ENCODE measurements around the gene FOXP1. TPM values are rescaled to one million over a fixed set of nuclear protein-coding genes. Genes with fewer than 3 reads are reported as not detected.

FOXP1 gene
- total RNA-seq, 1 experiment from 2014 or later, result 75.3 TPM

DNA sequence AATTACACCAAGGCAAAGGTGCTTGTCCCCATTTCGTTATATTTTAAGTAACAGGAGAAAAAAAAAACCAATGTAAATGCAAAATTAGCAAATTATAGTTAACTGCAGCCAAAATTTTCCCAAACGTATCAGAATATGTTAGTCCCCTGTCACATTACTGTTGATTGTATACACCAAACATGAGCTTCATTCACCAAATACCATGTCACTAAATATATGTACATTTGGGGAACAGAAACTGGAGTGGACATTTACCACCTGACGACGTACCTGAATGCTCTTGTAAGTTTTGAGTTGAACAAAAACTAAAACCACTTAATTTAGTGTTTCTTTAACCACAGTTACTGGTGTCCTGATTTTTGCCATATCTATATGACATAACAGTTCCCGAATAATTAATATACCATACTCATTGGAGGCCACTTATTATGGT is 3.3 kb upstream of the FOXP1 start:
- Histone ChIP-seq H3K9ac (ENCODE audit: extremely low read depth, insufficient read length, low read length) (no peak overlapping the region), H3K79me2 (ENCODE audit: insufficient read depth, low read length) (no peaks in the 10 kb centered on the region), H3K27ac (ENCODE audit: insufficient read length, low read depth, low read length) (no peak overlapping the region), H3T11ph (ENCODE audit: low read length) (no peak overlapping the region), H2BK20ac (ENCODE audit: low read depth, low read length, poor library complexity, severe bottlenecking) (no peak overlapping the region), H4K20me1 (ENCODE audit: control insufficient read depth, insufficient read depth, insufficient read length) (no peaks in the 10 kb centered on the region), H2BK12ac (ENCODE audit: insufficient read length, low read depth, low read length) (no peak overlapping the region), H4K91ac (ENCODE audit: insufficient read length, low read depth, low read length) (no peak overlapping the region), H3K18ac (ENCODE audit: insufficient read length, low read depth, low read length) (no peak overlapping the region), H3K27me3 (ENCODE audit: insufficient read depth, low read length) (no peaks in the 10 kb centered on the region; the same call in 1 of the 2 replicates), H4K8ac (replicated peaks; ENCODE audit: insufficient read length, low read depth, low read length) (no peak overlapping the region), H2AK5ac (ENCODE audit: insufficient read length, low read length) (no peak overlapping the region), H3K4ac (ENCODE audit: low read depth, low read length) (no peak overlapping the region), H3K23me2 (ENCODE audit: insufficient read length, low read depth, low read length, poor library complexity, severe bottlenecking) (peaks cover 21% of the 10 kb centered on the region), H2AFZ (ENCODE audit: low read length) (no peak overlapping the region), H2BK15ac (ENCODE audit: low read depth, low read length) (no peak overlapping the region), H4K5ac (ENCODE audit: insufficient read length, low read depth, low read length) (no peak overlapping the region), H2BK120ac (ENCODE audit: low read depth, low read length, poor library complexity, severe bottlenecking) (no peak overlapping the region), H3K14ac (ENCODE audit: insufficient read depth, low read length) (no peak overlapping the region), H3K4me2 (ENCODE audit: insufficient read depth, insufficient read length, low read length) (no peak overlapping the region), H2BK5ac (ENCODE audit: insufficient read length, low read length) (no peak overlapping the region), H3K4me1 (ENCODE audit: insufficient read depth, low read length) (no peaks in the 10 kb centered on the region), H3K23ac (ENCODE audit: insufficient read length, low read depth, low read length) (no peak overlapping the region), H3K79me1 (ENCODE audit: insufficient read depth, low read depth, low read length, poor library complexity, severe bottlenecking) (no peaks in the 10 kb centered on the region), H3K56ac (ENCODE audit: insufficient read length, low read depth, low read length) (no peak overlapping the region), H3K9me3 (ENCODE audit: control insufficient read depth, low read depth, low read length) (no peaks in the 10 kb centered on the region)
- H3K36me3 Mint-ChIP-seq (ENCODE audit: insufficient read depth in 1 of 3, low read depth in 3 of 3), result peaks cover 0 to 12% (median 0%) of the 10 kb centered on the region in 3 experiments; a peak in 4 of 7 replicates
- H3K27me3 Mint-ChIP-seq (ENCODE audit: low read depth), result peaks cover 12% of the 10 kb centered on the region
- no CpG with 5 or more reads among the region's 5 CpGs for WGBS (ENCODE audit: extremely low coverage, insufficient read length, low lambda C conversion rate)
- TF ChIP-seq, protein P1, sequence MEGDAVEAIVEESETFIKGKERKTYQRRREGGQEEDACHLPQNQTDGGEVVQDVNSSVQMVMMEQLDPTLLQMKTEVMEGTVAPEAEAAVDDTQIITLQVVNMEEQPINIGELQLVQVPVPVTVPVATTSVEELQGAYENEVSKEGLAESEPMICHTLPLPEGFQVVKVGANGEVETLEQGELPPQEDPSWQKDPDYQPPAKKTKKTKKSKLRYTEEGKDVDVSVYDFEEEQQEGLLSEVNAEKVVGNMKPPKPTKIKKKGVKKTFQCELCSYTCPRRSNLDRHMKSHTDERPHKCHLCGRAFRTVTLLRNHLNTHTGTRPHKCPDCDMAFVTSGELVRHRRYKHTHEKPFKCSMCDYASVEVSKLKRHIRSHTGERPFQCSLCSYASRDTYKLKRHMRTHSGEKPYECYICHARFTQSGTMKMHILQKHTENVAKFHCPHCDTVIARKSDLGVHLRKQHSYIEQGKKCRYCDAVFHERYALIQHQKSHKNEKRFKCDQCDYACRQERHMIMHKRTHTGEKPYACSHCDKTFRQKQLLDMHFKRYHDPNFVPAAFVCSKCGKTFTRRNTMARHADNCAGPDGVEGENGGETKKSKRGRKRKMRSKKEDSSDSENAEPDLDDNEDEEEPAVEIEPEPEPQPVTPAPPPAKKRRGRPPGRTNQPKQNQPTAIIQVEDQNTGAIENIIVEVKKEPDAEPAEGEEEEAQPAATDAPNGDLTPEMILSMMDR (conservative IDR thresholded peaks at IDR 0.05), result no peak
- peaks cover 9 to 19% of the 10 kb centered on the region in 2 experiments; a peak in 3 of 4 replicates for H3K4me1 Mint-ChIP-seq
- DNase-seq, result no peak
- no peak overlapping the region for H3K4me3 Mint-ChIP-seq
- no peak overlapping the region for H3K27ac Mint-ChIP-seq
- H3K9me3 Mint-ChIP-seq, result peaks cover 4 to 5% of the 10 kb centered on the region in 2 experiments; a peak in 4 of 5 replicates

Measured in H9 (cell line).